IMR-90 (cell line): ENCODE results near the gene INPP4A. TPM values are rescaled to one million over a fixed set of nuclear protein-coding genes. Genes with fewer than 3 reads are reported as not detected.

ENCODE experiments used
- ATAC-seq: fragments of 200-7000 bp; cut with Tn5 transposase; 2 replicates; pipeline ENCODE4 v1.9.1; 2020; ENCODE audit warnings: low read depth, mild to moderate bottlenecking, moderate library complexity
- BruUV-seq: library from RNA; stranded (reverse); fragments of 400-500 nt; replicated peaks from 2 replicates; lab custom pipeline; 2021; lab: Mats Ljungman, UMichigan
- CTCF ChIA-PET: fragments of 300-600 bp; formaldehyde crosslinking; extraction: SDS; loops from one replicate; lab custom pipeline; 2021; ENCODE audit warnings: antibody characterized with exemption; lab: Yijun Ruan, JAX
- POLR2A ChIA-PET: fragments of 300-600 bp; sonication (Branson Sonifier 250); formaldehyde crosslinking; loops from one replicate; lab custom pipeline; 2022; ENCODE audit warnings: antibody characterized with exemption; ENCODE audit not compliant: unreplicated experiment; lab: Charles Lee
- DNase-seq: peaks from one replicate; pipeline ENCODE4 v3.0.0; 2013
- H2AFZ ChIP-seq: replicated peaks from 2 replicates; pipeline ENCODE3; 2013; ENCODE audit warnings: low read length, mild to moderate bottlenecking; ENCODE audit not compliant: poor library complexity
- H2AK5ac ChIP-seq: 2 replicates; pipeline ENCODE4 v1.6.1; 2013; ENCODE audit warnings: low read depth, low read length, inconsistent platforms
- H2AK9ac ChIP-seq: replicated peaks from 2 replicates; pipeline ENCODE3; 2013; ENCODE audit warnings: mild to moderate bottlenecking, low read depth, low read length, moderate library complexity; ENCODE audit not compliant: poor library complexity
- H2BK120ac ChIP-seq: 2 replicates; pipeline ENCODE4 v1.6.1; 2013; ENCODE audit warnings: low read depth, low read length, inconsistent platforms
- H2BK15ac ChIP-seq: 3 replicates; pipeline ENCODE4 v1.6.1; 2013; ENCODE audit warnings: low read depth, low read length, inconsistent platforms
- H2BK20ac ChIP-seq: 2 replicates; pipeline ENCODE4 v1.6.1; 2013; ENCODE audit warnings: low read depth, mild to moderate bottlenecking, inconsistent platforms, low read length, moderate library complexity
- H2BK5ac ChIP-seq: 2 replicates; pipeline ENCODE4 v1.6.1; 2013; ENCODE audit warnings: mild to moderate bottlenecking, low read depth, low read length, inconsistent platforms; ENCODE audit not compliant: poor library complexity, severe bottlenecking
- H3K14ac ChIP-seq: replicated peaks from 2 replicates; pipeline ENCODE4 v1.6.1; 2013; ENCODE audit warnings: low read depth, low read length, inconsistent platforms
- H3K18ac ChIP-seq: 2 replicates; pipeline ENCODE4 v1.6.1; 2013; ENCODE audit warnings: low read depth, low read length, control low read depth
- H3K23ac ChIP-seq: 2 replicates; pipeline ENCODE4 v1.6.1; 2013; ENCODE audit warnings: low read depth, low read length, inconsistent platforms
- H3K27ac ChIP-seq: 2 replicates; pipeline ENCODE4 v1.5.1; 2013; ENCODE audit warnings: mild to moderate bottlenecking, control low read depth, low read length; ENCODE audit not compliant: insufficient read depth
- H3K27me3 ChIP-seq: 2 replicates; pipeline ENCODE4 v1.6.1; 2013; ENCODE audit warnings: low read length; ENCODE audit not compliant: control insufficient read depth, insufficient read depth
- H3K36me3 ChIP-seq: 2 replicates; pipeline ENCODE4 v1.6.1; 2013; ENCODE audit warnings: low read length, mixed read lengths; ENCODE audit not compliant: control insufficient read depth, insufficient read depth
- H3K4ac ChIP-seq: 2 replicates; pipeline ENCODE4 v1.6.1; 2013; ENCODE audit warnings: low read depth, low read length, inconsistent platforms
- H3K4me1 ChIP-seq: 2 replicates; pipeline ENCODE4 v1.6.1; 2013; ENCODE audit warnings: low read length, mixed read lengths; ENCODE audit not compliant: control insufficient read depth, insufficient read depth
- H3K4me2 ChIP-seq: 2 replicates; pipeline ENCODE4 v1.6.1; 2013; ENCODE audit warnings: low read depth, mild to moderate bottlenecking, control low read depth, low read length, moderate library complexity
- H3K4me3 ChIP-seq: 2 replicates; pipeline ENCODE4 v1.5.1; 2013; ENCODE audit warnings: low read depth, mild to moderate bottlenecking, control low read depth, low read length, moderate library complexity; ENCODE audit not compliant: insufficient read depth
- H3K56ac ChIP-seq: 2 replicates; pipeline ENCODE4 v1.6.1; 2013; ENCODE audit warnings: low read length, inconsistent platforms; ENCODE audit not compliant: insufficient read depth; ENCODE audit errors: extremely low read depth
- H3K79me1 ChIP-seq, 2 experiments: 2 replicates each; pipeline ENCODE4 v1.6.1; 2013; ENCODE audit warnings: low read length in 2 of 2, inconsistent platforms in 1 of 2, low read depth in 1 of 2
- H3K9ac ChIP-seq: 2 replicates; pipeline ENCODE4 v1.6.1; 2013; ENCODE audit warnings: low read depth, low read length, control low read depth
- H3K9me1 ChIP-seq: 2 replicates; pipeline ENCODE4 v1.6.1; 2013; ENCODE audit warnings: low read length, inconsistent platforms; ENCODE audit not compliant: insufficient read depth
- H3K9me3 ChIP-seq: 2 replicates; pipeline ENCODE4 v1.6.1; 2013; ENCODE audit warnings: low read length; ENCODE audit not compliant: control insufficient read depth, insufficient read depth
- H4K20me1 ChIP-seq: 2 replicates; pipeline ENCODE4 v1.6.1; 2013; ENCODE audit warnings: low read length, inconsistent platforms; ENCODE audit not compliant: insufficient read depth
- H4K5ac ChIP-seq: 2 replicates; pipeline ENCODE4 v1.6.1; 2013; ENCODE audit warnings: mild to moderate bottlenecking, low read depth, low read length, control low read depth
- H4K8ac ChIP-seq, 2 experiments: 2 replicates each; pipeline ENCODE4 v1.6.1; 2013; ENCODE audit warnings: low read depth in 2 of 2, low read length in 2 of 2, control low read depth in 1 of 2, inconsistent platforms in 1 of 2
- H4K91ac ChIP-seq: 2 replicates; pipeline ENCODE4 v1.6.1; 2013; ENCODE audit warnings: low read depth, low read length, inconsistent platforms; ENCODE audit not compliant: insufficient read depth
- BHLHE40 ChIP-seq: fragments of 150-350 bp; IDR thresholded peaks from 2 replicates; pipeline ENCODE4 v1.6.1; 2016; ENCODE audit warnings: mild to moderate bottlenecking, low read depth, low read length
- FOS ChIP-seq: fragments of 150-350 bp; IDR thresholded peaks from 2 replicates; pipeline ENCODE4 v1.6.1; 2016; ENCODE audit warnings: low read depth, low read length
- MAFK ChIP-seq: IDR thresholded peaks from 2 replicates; pipeline ENCODE4 v1.6.1; 2012; ENCODE audit warnings: low read depth, low read length, improper control_type of control experiment
- MAZ ChIP-seq: IDR thresholded peaks from 2 replicates; pipeline ENCODE4 v1.6.1; 2012; ENCODE audit warnings: low read depth, mild to moderate bottlenecking, low read length, improper control_type of control experiment, moderate library complexity, borderline replicate concordance
- MXI1 ChIP-seq: IDR thresholded peaks from 2 replicates; pipeline ENCODE4 v1.6.1; 2012; ENCODE audit warnings: low read depth, mild to moderate bottlenecking, low read length, moderate library complexity, borderline replicate concordance
- NFE2L2 ChIP-seq: fragments of 150-350 bp; IDR thresholded peaks from 2 replicates; pipeline ENCODE4 v1.6.1; 2016; ENCODE audit warnings: low read depth, mild to moderate bottlenecking, low read length
- POLR2A ChIP-seq: IDR thresholded peaks from 2 replicates; pipeline ENCODE4 v1.6.1; 2012; ENCODE audit warnings: mild to moderate bottlenecking, low read depth, low read length
- RAD21 ChIP-seq: IDR thresholded peaks from 2 replicates; pipeline ENCODE4 v1.6.1; 2012; ENCODE audit warnings: low read length, improper control_type of control experiment
- RCOR1 ChIP-seq: IDR thresholded peaks from 2 replicates; pipeline ENCODE4 v1.6.1; 2012; ENCODE audit warnings: mild to moderate bottlenecking, low read length, improper control_type of control experiment; ENCODE audit not compliant: insufficient replicate concordance
- RFX5 ChIP-seq: IDR thresholded peaks from 2 replicates; pipeline ENCODE4 v1.8.0; 2012; ENCODE audit warnings: low read depth, mild to moderate bottlenecking, low read length, moderate library complexity
- SMC3 ChIP-seq: fragments of 150-350 bp; IDR thresholded peaks from 2 replicates; pipeline ENCODE4 v1.6.1; 2016; ENCODE audit warnings: low read depth, mild to moderate bottlenecking, antibody characterized with exemption, low read length, moderate library complexity
- WGBS, 2 experiments: methylation state at CpG; one replicate each; pipeline versions ENCODE4 v1.1.5 to v1.1.7; 2013; ENCODE audit warnings: missing lambda C conversion rate in 2 of 2; ENCODE audit not compliant: insufficient read length in 1 of 2; ENCODE audit errors: extremely low coverage in 2 of 2; 5-methylcytosine and 5-hydroxymethylcytosine counted together
- dilution Hi-C: fragments of 300-500 bp; cut with HindIII; formaldehyde crosslinking; loops from one replicate; pipeline ENCODE4 v1.14.3; 2018; ENCODE audit warnings: low sequenced_read_pairs; ENCODE audit not compliant: unreplicated experiment
- in situ Hi-C: fragments of 300-500 bp; cut with MboI; formaldehyde crosslinking; loops from 3 replicates; pipeline ENCODE4 v1.14.3; 2019; ENCODE audit warnings: low sequenced_read_pairs, inconsistent platforms, mixed read lengths
- intact Hi-C: fragments of 100-400 bp; cut with micrococcal nuclease; formaldehyde crosslinking; loops from 2 replicates; pipeline ENCODE4 v1.10.0; 2022
- polyA plus RNA-seq, 3 experiments: library from polyadenylated mRNA; depleted of rRNA; stranded (reverse); fragments of >200 nt; gene quantifications; 2 replicates each; pipeline ENCODE4 v1.2.3, GENCODE V29; 2012; ENCODE audit warnings: low replicate concordance in 1 of 3
- total RNA-seq: library from RNA; depleted of rRNA; stranded (reverse); fragments of >200 nt; gene quantifications from 2 replicates; pipeline ENCODE4 v1.2.3, GENCODE V29; 2012
- TF ChIP-seq, protein P1 (sequence below): fragments of 150-350 bp; IDR thresholded peaks from 2 replicates; pipeline ENCODE4 v1.6.1; 2016; ENCODE audit warnings: low read depth, mild to moderate bottlenecking, low read length, moderate library complexity, borderline replicate concordance
- TF ChIP-seq, protein P2 (sequence below): conservative IDR thresholded peaks from 2 replicates; pipeline ENCODE4 v1.5.1; 2012; ENCODE audit warnings: mild to moderate bottlenecking, low read depth, low read length, improper control_type of control experiment
- TF ChIP-seq, protein P3 (sequence below): fragments of 150-350 bp; IDR thresholded peaks from 2 replicates; pipeline ENCODE4 v1.6.1; 2017; ENCODE audit warnings: mild to moderate bottlenecking, antibody characterized with exemption, low read length, low read depth

Gene INPP4A
- total and polyA plus RNA-seq, 2 of the 4 experiments (the other 2 are of a cell fraction): 14.5 to 27.1 TPM

DNA sequence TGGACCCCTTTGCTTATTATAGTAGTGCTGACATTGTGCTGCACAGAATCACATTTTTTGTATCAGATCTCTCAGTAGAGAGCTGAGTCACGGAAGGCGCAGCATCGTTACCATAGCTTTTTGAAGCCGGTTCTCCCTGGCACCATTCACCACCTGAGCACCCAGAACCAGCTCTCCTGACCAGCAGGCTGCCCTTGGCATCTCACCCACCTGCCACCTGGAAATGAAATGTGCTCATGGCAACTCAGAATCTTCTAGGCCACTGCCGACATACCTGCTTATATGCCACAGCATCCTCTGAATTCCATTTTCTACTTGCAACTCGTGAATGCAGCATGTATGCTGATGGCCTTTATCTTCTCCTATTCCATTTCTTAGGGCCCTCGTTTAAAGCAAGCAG lies 100.9 kb downstream of the INPP4A start:
- H2AK9ac ChIP-seq: no peak overlapping the region
- no peak overlapping the region for H3K18ac ChIP-seq
- ChIA-PET CTCF (no interaction called here), POLR2A (interaction anchor here (0.6 kb wide), 1 partner anchor 571 kb away, joined by 3 read pairs; no protein-coding TSS in a partner anchor)
- H3K14ac ChIP-seq: no peak overlapping the region
- H3K4me3 ChIP-seq: no peak overlapping the region
- DNase-seq (no peak), ATAC-seq (no peak)
- H4K5ac ChIP-seq: no peak overlapping the region
- intact Hi-C loops (no loop called here), dilution Hi-C loops (no loop called here), in situ Hi-C loops (no loop called here)
- H3K27ac ChIP-seq: no peak overlapping the region
- H3K79me1 ChIP-seq: no peaks in the 10 kb centered on the region
- no peak overlapping the region for H2BK5ac ChIP-seq
- H2BK20ac ChIP-seq: no peak overlapping the region
- WGBS, 2 experiments: 96% methylated on average over 5 of the region's 7 CpGs; no CpG with 5 or more reads in 1 of the 2 experiments
- H3K9me1 ChIP-seq: peaks cover 5% of the 10 kb centered on the region; the same call in 1 of the 2 replicates
- no peaks in the 10 kb centered on the region for H3K9me3 ChIP-seq
- H4K91ac ChIP-seq: no peak overlapping the region
- no peak overlapping the region for H3K9ac ChIP-seq
- H2BK120ac ChIP-seq: no peak overlapping the region
- peaks cover 16% of the 10 kb centered on the region for H3K36me3 ChIP-seq
- no peak overlapping the region for H2BK15ac ChIP-seq
- H3K4me2 ChIP-seq: no peak overlapping the region
- H3K23ac ChIP-seq: no peak overlapping the region
- H4K8ac ChIP-seq: no peak overlapping the region
- no peaks in the 10 kb centered on the region for H4K20me1 ChIP-seq
- no peaks in the 10 kb centered on the region for H3K4me1 ChIP-seq
- no TSS peak for BruUV-seq
- H2AK5ac ChIP-seq: no peak overlapping the region
- no peak overlapping the region for H3K4ac ChIP-seq
- H3K27me3 ChIP-seq: no peaks in the 10 kb centered on the region
- no peak overlapping the region for H2AFZ ChIP-seq
- no peak overlapping the region for H3K56ac ChIP-seq
- TF ChIP-seq RCOR1 (no peak), MAFK (no peak), RAD21 (no peak), SMC3 (no peak), NFE2L2 (no peak), FOS (no peak), POLR2A (no peak), MAZ (no peak), BHLHE40 (no peak), RFX5 (no peak), MXI1 (no peak)
- TF ChIP-seq, protein P1, sequence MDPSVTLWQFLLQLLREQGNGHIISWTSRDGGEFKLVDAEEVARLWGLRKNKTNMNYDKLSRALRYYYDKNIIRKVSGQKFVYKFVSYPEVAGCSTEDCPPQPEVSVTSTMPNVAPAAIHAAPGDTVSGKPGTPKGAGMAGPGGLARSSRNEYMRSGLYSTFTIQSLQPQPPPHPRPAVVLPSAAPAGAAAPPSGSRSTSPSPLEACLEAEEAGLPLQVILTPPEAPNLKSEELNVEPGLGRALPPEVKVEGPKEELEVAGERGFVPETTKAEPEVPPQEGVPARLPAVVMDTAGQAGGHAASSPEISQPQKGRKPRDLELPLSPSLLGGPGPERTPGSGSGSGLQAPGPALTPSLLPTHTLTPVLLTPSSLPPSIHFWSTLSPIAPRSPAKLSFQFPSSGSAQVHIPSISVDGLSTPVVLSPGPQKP: no peak
- TF ChIP-seq, protein P2, sequence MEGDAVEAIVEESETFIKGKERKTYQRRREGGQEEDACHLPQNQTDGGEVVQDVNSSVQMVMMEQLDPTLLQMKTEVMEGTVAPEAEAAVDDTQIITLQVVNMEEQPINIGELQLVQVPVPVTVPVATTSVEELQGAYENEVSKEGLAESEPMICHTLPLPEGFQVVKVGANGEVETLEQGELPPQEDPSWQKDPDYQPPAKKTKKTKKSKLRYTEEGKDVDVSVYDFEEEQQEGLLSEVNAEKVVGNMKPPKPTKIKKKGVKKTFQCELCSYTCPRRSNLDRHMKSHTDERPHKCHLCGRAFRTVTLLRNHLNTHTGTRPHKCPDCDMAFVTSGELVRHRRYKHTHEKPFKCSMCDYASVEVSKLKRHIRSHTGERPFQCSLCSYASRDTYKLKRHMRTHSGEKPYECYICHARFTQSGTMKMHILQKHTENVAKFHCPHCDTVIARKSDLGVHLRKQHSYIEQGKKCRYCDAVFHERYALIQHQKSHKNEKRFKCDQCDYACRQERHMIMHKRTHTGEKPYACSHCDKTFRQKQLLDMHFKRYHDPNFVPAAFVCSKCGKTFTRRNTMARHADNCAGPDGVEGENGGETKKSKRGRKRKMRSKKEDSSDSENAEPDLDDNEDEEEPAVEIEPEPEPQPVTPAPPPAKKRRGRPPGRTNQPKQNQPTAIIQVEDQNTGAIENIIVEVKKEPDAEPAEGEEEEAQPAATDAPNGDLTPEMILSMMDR: no peak
- TF ChIP-seq, protein P3, sequence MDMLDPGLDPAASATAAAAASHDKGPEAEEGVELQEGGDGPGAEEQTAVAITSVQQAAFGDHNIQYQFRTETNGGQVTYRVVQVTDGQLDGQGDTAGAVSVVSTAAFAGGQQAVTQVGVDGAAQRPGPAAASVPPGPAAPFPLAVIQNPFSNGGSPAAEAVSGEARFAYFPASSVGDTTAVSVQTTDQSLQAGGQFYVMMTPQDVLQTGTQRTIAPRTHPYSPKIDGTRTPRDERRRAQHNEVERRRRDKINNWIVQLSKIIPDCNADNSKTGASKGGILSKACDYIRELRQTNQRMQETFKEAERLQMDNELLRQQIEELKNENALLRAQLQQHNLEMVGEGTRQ: no peak
